IMR-90 (cell line): ENCODE data around the gene CERK. TPM values are rescaled to one million over a fixed set of nuclear protein-coding genes. Genes with fewer than 3 reads are reported as not detected.
A peak's percentile ranks its signal among the peaks of the same experiment; 100 is the strongest.

Experiments
- ATAC-seq: fragments of 200-7000 bp; cut with Tn5 transposase; 2 replicates; pipeline ENCODE4 v1.9.1; 2020; ENCODE audit warnings: low read depth, mild to moderate bottlenecking, moderate library complexity
- BruUV-seq: library from RNA; stranded (reverse); fragments of 400-500 nt; replicated peaks from 2 replicates; lab custom pipeline; 2021; lab: Mats Ljungman, UMichigan
- CTCF ChIA-PET: fragments of 300-600 bp; formaldehyde crosslinking; extraction: SDS; loops from one replicate; lab custom pipeline; 2021; ENCODE audit warnings: antibody characterized with exemption; lab: Yijun Ruan, JAX
- POLR2A ChIA-PET: fragments of 300-600 bp; sonication (Branson Sonifier 250); formaldehyde crosslinking; loops from one replicate; lab custom pipeline; 2022; ENCODE audit warnings: antibody characterized with exemption; ENCODE audit not compliant: unreplicated experiment; lab: Charles Lee
- DNase-seq: peaks from one replicate; pipeline ENCODE4 v3.0.0; 2013
- H2AFZ ChIP-seq: replicated peaks from 2 replicates; pipeline ENCODE3; 2013; ENCODE audit warnings: low read length, mild to moderate bottlenecking; ENCODE audit not compliant: poor library complexity
- H2AK5ac ChIP-seq: 2 replicates; pipeline ENCODE4 v1.6.1; 2013; ENCODE audit warnings: low read depth, low read length, inconsistent platforms
- H2AK9ac ChIP-seq: replicated peaks from 2 replicates; pipeline ENCODE3; 2013; ENCODE audit warnings: mild to moderate bottlenecking, low read depth, low read length, moderate library complexity; ENCODE audit not compliant: poor library complexity
- H2BK120ac ChIP-seq: 2 replicates; pipeline ENCODE4 v1.6.1; 2013; ENCODE audit warnings: low read depth, low read length, inconsistent platforms
- H2BK15ac ChIP-seq: 3 replicates; pipeline ENCODE4 v1.6.1; 2013; ENCODE audit warnings: low read depth, low read length, inconsistent platforms
- H2BK20ac ChIP-seq: 2 replicates; pipeline ENCODE4 v1.6.1; 2013; ENCODE audit warnings: low read depth, mild to moderate bottlenecking, inconsistent platforms, low read length, moderate library complexity
- H2BK5ac ChIP-seq: 2 replicates; pipeline ENCODE4 v1.6.1; 2013; ENCODE audit warnings: mild to moderate bottlenecking, low read depth, low read length, inconsistent platforms; ENCODE audit not compliant: poor library complexity, severe bottlenecking
- H3K14ac ChIP-seq: replicated peaks from 2 replicates; pipeline ENCODE4 v1.6.1; 2013; ENCODE audit warnings: low read depth, low read length, inconsistent platforms
- H3K18ac ChIP-seq: 2 replicates; pipeline ENCODE4 v1.6.1; 2013; ENCODE audit warnings: low read depth, low read length, control low read depth
- H3K23ac ChIP-seq: 2 replicates; pipeline ENCODE4 v1.6.1; 2013; ENCODE audit warnings: low read depth, low read length, inconsistent platforms
- H3K27ac ChIP-seq: 2 replicates; pipeline ENCODE4 v1.5.1; 2013; ENCODE audit warnings: mild to moderate bottlenecking, control low read depth, low read length; ENCODE audit not compliant: insufficient read depth
- H3K27me3 ChIP-seq: 2 replicates; pipeline ENCODE4 v1.6.1; 2013; ENCODE audit warnings: low read length; ENCODE audit not compliant: control insufficient read depth, insufficient read depth
- H3K36me3 ChIP-seq: 2 replicates; pipeline ENCODE4 v1.6.1; 2013; ENCODE audit warnings: low read length, mixed read lengths; ENCODE audit not compliant: control insufficient read depth, insufficient read depth
- H3K4ac ChIP-seq: 2 replicates; pipeline ENCODE4 v1.6.1; 2013; ENCODE audit warnings: low read depth, low read length, inconsistent platforms
- H3K4me1 ChIP-seq: 2 replicates; pipeline ENCODE4 v1.6.1; 2013; ENCODE audit warnings: low read length, mixed read lengths; ENCODE audit not compliant: control insufficient read depth, insufficient read depth
- H3K4me2 ChIP-seq: 2 replicates; pipeline ENCODE4 v1.6.1; 2013; ENCODE audit warnings: low read depth, mild to moderate bottlenecking, control low read depth, low read length, moderate library complexity
- H3K4me3 ChIP-seq: 2 replicates; pipeline ENCODE4 v1.5.1; 2013; ENCODE audit warnings: low read depth, mild to moderate bottlenecking, control low read depth, low read length, moderate library complexity; ENCODE audit not compliant: insufficient read depth
- H3K56ac ChIP-seq: 2 replicates; pipeline ENCODE4 v1.6.1; 2013; ENCODE audit warnings: low read length, inconsistent platforms; ENCODE audit not compliant: insufficient read depth; ENCODE audit errors: extremely low read depth
- H3K79me1 ChIP-seq, 2 experiments: 2 replicates each; pipeline ENCODE4 v1.6.1; 2013; ENCODE audit warnings: low read length in 2 of 2, inconsistent platforms in 1 of 2, low read depth in 1 of 2
- H3K9ac ChIP-seq: 2 replicates; pipeline ENCODE4 v1.6.1; 2013; ENCODE audit warnings: low read depth, low read length, control low read depth
- H3K9me1 ChIP-seq: 2 replicates; pipeline ENCODE4 v1.6.1; 2013; ENCODE audit warnings: low read length, inconsistent platforms; ENCODE audit not compliant: insufficient read depth
- H3K9me3 ChIP-seq: 2 replicates; pipeline ENCODE4 v1.6.1; 2013; ENCODE audit warnings: low read length; ENCODE audit not compliant: control insufficient read depth, insufficient read depth
- H4K20me1 ChIP-seq: 2 replicates; pipeline ENCODE4 v1.6.1; 2013; ENCODE audit warnings: low read length, inconsistent platforms; ENCODE audit not compliant: insufficient read depth
- H4K5ac ChIP-seq: 2 replicates; pipeline ENCODE4 v1.6.1; 2013; ENCODE audit warnings: mild to moderate bottlenecking, low read depth, low read length, control low read depth
- H4K8ac ChIP-seq, 2 experiments: 2 replicates each; pipeline ENCODE4 v1.6.1; 2013; ENCODE audit warnings: low read depth in 2 of 2, low read length in 2 of 2, control low read depth in 1 of 2, inconsistent platforms in 1 of 2
- H4K91ac ChIP-seq: 2 replicates; pipeline ENCODE4 v1.6.1; 2013; ENCODE audit warnings: low read depth, low read length, inconsistent platforms; ENCODE audit not compliant: insufficient read depth
- BHLHE40 ChIP-seq: fragments of 150-350 bp; IDR thresholded peaks from 2 replicates; pipeline ENCODE4 v1.6.1; 2016; ENCODE audit warnings: mild to moderate bottlenecking, low read depth, low read length
- CEBPB ChIP-seq: IDR thresholded peaks from 2 replicates; pipeline ENCODE4 v1.6.1; 2012; ENCODE audit warnings: low read depth, low read length, improper control_type of control experiment
- CHD1 ChIP-seq: IDR thresholded peaks from 2 replicates; pipeline ENCODE4 v1.6.1; 2012; ENCODE audit warnings: low read depth, low read length, improper control_type of control experiment
- FOS ChIP-seq: fragments of 150-350 bp; IDR thresholded peaks from 2 replicates; pipeline ENCODE4 v1.6.1; 2016; ENCODE audit warnings: low read depth, low read length
- MAFK ChIP-seq: IDR thresholded peaks from 2 replicates; pipeline ENCODE4 v1.6.1; 2012; ENCODE audit warnings: low read depth, low read length, improper control_type of control experiment
- MAZ ChIP-seq: IDR thresholded peaks from 2 replicates; pipeline ENCODE4 v1.6.1; 2012; ENCODE audit warnings: low read depth, mild to moderate bottlenecking, low read length, improper control_type of control experiment, moderate library complexity, borderline replicate concordance
- MXI1 ChIP-seq: IDR thresholded peaks from 2 replicates; pipeline ENCODE4 v1.6.1; 2012; ENCODE audit warnings: low read depth, mild to moderate bottlenecking, low read length, moderate library complexity, borderline replicate concordance
- NFE2L2 ChIP-seq: fragments of 150-350 bp; IDR thresholded peaks from 2 replicates; pipeline ENCODE4 v1.6.1; 2016; ENCODE audit warnings: low read depth, mild to moderate bottlenecking, low read length
- POLR2A ChIP-seq: IDR thresholded peaks from 2 replicates; pipeline ENCODE4 v1.6.1; 2012; ENCODE audit warnings: mild to moderate bottlenecking, low read depth, low read length
- RAD21 ChIP-seq: IDR thresholded peaks from 2 replicates; pipeline ENCODE4 v1.6.1; 2012; ENCODE audit warnings: low read length, improper control_type of control experiment
- RCOR1 ChIP-seq: IDR thresholded peaks from 2 replicates; pipeline ENCODE4 v1.6.1; 2012; ENCODE audit warnings: mild to moderate bottlenecking, low read length, improper control_type of control experiment; ENCODE audit not compliant: insufficient replicate concordance
- RFX5 ChIP-seq: IDR thresholded peaks from 2 replicates; pipeline ENCODE4 v1.8.0; 2012; ENCODE audit warnings: low read depth, mild to moderate bottlenecking, low read length, moderate library complexity
- SMC3 ChIP-seq: fragments of 150-350 bp; IDR thresholded peaks from 2 replicates; pipeline ENCODE4 v1.6.1; 2016; ENCODE audit warnings: low read depth, mild to moderate bottlenecking, antibody characterized with exemption, low read length, moderate library complexity
- WGBS, 2 experiments: methylation state at CpG; one replicate each; pipeline versions ENCODE4 v1.1.5 to v1.1.7; 2013; ENCODE audit warnings: missing lambda C conversion rate in 2 of 2; ENCODE audit not compliant: insufficient read length in 1 of 2; ENCODE audit errors: extremely low coverage in 2 of 2; 5-methylcytosine and 5-hydroxymethylcytosine counted together
- dilution Hi-C: fragments of 300-500 bp; cut with HindIII; formaldehyde crosslinking; loops from one replicate; pipeline ENCODE4 v1.14.3; 2018; ENCODE audit warnings: low sequenced_read_pairs; ENCODE audit not compliant: unreplicated experiment
- in situ Hi-C: fragments of 300-500 bp; cut with MboI; formaldehyde crosslinking; loops from 3 replicates; pipeline ENCODE4 v1.14.3; 2019; ENCODE audit warnings: low sequenced_read_pairs, inconsistent platforms, mixed read lengths
- intact Hi-C: fragments of 100-400 bp; cut with micrococcal nuclease; formaldehyde crosslinking; loops from 2 replicates; pipeline ENCODE4 v1.10.0; 2022
- polyA plus RNA-seq, 3 experiments: library from polyadenylated mRNA; depleted of rRNA; stranded (reverse); fragments of >200 nt; gene quantifications; 2 replicates each; pipeline ENCODE4 v1.2.3, GENCODE V29; 2012; ENCODE audit warnings: low replicate concordance in 1 of 3
- total RNA-seq: library from RNA; depleted of rRNA; stranded (reverse); fragments of >200 nt; gene quantifications from 2 replicates; pipeline ENCODE4 v1.2.3, GENCODE V29; 2012
- TF ChIP-seq, protein P1 (sequence below): fragments of 150-350 bp; IDR thresholded peaks from 2 replicates; pipeline ENCODE4 v1.6.1; 2016; ENCODE audit warnings: low read depth, mild to moderate bottlenecking, low read length, moderate library complexity, borderline replicate concordance
- TF ChIP-seq, protein P2 (sequence below): conservative IDR thresholded peaks from 2 replicates; pipeline ENCODE4 v1.5.1; 2012; ENCODE audit warnings: mild to moderate bottlenecking, low read depth, low read length, improper control_type of control experiment
- TF ChIP-seq, protein P3 (sequence below): fragments of 150-350 bp; IDR thresholded peaks from 2 replicates; pipeline ENCODE4 v1.6.1; 2017; ENCODE audit warnings: mild to moderate bottlenecking, antibody characterized with exemption, low read length, low read depth

Gene CERK
- total and polyA plus RNA-seq, 2 of the 4 experiments (the other 2 are of a cell fraction): 25.3 to 38.7 TPM

DNA sequence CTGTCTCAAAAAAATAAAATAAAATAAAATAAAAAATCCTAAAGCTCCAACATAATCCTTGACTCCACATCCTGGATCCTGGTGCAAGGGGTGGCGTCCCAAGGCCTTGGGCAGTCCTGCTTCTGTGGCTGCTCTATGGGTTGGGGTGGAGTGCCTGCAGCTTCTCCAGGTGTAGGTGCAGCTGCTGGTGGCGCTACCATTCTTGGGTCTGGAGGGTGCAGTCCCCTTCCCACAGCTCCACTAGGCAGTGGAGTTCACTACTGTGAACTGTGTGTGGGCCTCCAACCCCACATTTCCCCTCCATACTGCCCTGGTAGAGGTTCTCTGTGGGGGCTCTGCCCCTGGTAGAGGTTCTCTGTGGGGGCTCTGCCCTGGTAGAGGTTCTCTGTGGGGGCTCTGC lies 17.5 kb upstream of the CERK start:
- CTCF ChIA-PET: no interaction called here
- no peak overlapping the region for H2BK15ac ChIP-seq
- H3K4me1 ChIP-seq: peaks cover 19% of the 10 kb centered on the region
- WGBS, 2 experiments: no CpG with 5 or more reads among the region's 2 CpGs
- no peak overlapping the region for H2AK9ac ChIP-seq
- TF ChIP-seq FOS: no peak
- no peak for TF ChIP-seq CEBPB
- no peak for TF ChIP-seq SMC3
- no peak for TF ChIP-seq NFE2L2
- TF ChIP-seq, protein P1, sequence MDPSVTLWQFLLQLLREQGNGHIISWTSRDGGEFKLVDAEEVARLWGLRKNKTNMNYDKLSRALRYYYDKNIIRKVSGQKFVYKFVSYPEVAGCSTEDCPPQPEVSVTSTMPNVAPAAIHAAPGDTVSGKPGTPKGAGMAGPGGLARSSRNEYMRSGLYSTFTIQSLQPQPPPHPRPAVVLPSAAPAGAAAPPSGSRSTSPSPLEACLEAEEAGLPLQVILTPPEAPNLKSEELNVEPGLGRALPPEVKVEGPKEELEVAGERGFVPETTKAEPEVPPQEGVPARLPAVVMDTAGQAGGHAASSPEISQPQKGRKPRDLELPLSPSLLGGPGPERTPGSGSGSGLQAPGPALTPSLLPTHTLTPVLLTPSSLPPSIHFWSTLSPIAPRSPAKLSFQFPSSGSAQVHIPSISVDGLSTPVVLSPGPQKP: no peak
- TF ChIP-seq CHD1: no peak
- TF ChIP-seq, protein P2, sequence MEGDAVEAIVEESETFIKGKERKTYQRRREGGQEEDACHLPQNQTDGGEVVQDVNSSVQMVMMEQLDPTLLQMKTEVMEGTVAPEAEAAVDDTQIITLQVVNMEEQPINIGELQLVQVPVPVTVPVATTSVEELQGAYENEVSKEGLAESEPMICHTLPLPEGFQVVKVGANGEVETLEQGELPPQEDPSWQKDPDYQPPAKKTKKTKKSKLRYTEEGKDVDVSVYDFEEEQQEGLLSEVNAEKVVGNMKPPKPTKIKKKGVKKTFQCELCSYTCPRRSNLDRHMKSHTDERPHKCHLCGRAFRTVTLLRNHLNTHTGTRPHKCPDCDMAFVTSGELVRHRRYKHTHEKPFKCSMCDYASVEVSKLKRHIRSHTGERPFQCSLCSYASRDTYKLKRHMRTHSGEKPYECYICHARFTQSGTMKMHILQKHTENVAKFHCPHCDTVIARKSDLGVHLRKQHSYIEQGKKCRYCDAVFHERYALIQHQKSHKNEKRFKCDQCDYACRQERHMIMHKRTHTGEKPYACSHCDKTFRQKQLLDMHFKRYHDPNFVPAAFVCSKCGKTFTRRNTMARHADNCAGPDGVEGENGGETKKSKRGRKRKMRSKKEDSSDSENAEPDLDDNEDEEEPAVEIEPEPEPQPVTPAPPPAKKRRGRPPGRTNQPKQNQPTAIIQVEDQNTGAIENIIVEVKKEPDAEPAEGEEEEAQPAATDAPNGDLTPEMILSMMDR: no peak
- no peak for TF ChIP-seq RFX5
- TF ChIP-seq BHLHE40: no peak
- no peak for TF ChIP-seq MAFK
- no peak for TF ChIP-seq RAD21
- TF ChIP-seq MAZ: no peak
- TF ChIP-seq RCOR1: no peak
- TF ChIP-seq, protein P3, sequence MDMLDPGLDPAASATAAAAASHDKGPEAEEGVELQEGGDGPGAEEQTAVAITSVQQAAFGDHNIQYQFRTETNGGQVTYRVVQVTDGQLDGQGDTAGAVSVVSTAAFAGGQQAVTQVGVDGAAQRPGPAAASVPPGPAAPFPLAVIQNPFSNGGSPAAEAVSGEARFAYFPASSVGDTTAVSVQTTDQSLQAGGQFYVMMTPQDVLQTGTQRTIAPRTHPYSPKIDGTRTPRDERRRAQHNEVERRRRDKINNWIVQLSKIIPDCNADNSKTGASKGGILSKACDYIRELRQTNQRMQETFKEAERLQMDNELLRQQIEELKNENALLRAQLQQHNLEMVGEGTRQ: no peak
- TF ChIP-seq POLR2A: no peak
- TF ChIP-seq MXI1: no peak
- H2BK20ac ChIP-seq: 0 out of 2 replicates have a peak overlapping the region, but pooled peaks have one; percentile 4
- no peaks in the 10 kb centered on the region for H3K36me3 ChIP-seq
- intact Hi-C loops: loop anchor here (2.0 kb wide), 1 partner anchor 59 kb away; no protein-coding TSS in a partner anchor
- H4K8ac ChIP-seq: no peak overlapping the region; a peak in 1 of 4 replicates
- no peak overlapping the region; the same call in 1 of the 2 replicates for H3K14ac ChIP-seq
- H2AFZ ChIP-seq: no peak overlapping the region
- no peak overlapping the region for H4K5ac ChIP-seq
- ATAC-seq (no peak), DNase-seq (no peak)
- no peak overlapping the region for H3K4me3 ChIP-seq
- in situ Hi-C loops: no loop called here
- no peak overlapping the region for H3K9ac ChIP-seq
- H3K27ac ChIP-seq: no peak overlapping the region
- dilution Hi-C loops: no loop called here
- H3K9me3 ChIP-seq: no peaks in the 10 kb centered on the region
- H2BK5ac ChIP-seq: no peak overlapping the region
- H3K79me1 ChIP-seq: peaks cover 0 to 11% of the 10 kb centered on the region in 2 experiments; a peak in 1 of 4 replicates
- H4K20me1 ChIP-seq: no peaks in the 10 kb centered on the region
- POLR2A ChIA-PET: no interaction called here
- no peak overlapping the region for H3K23ac ChIP-seq
- peak overlapping the region; percentile 48; the same call in 1 of the 2 replicates for H2BK120ac ChIP-seq
- no peaks in the 10 kb centered on the region for H3K27me3 ChIP-seq
- BruUV-seq: no TSS peak
- H3K4me2 ChIP-seq: no peak overlapping the region
- peaks cover 24% of the 10 kb centered on the region for H3K9me1 ChIP-seq
- peak overlapping the region; percentile 29; the same call in 1 of the 2 replicates for H3K4ac ChIP-seq
- peak overlapping the region; percentile 83 for H2AK5ac ChIP-seq
- no peak overlapping the region for H3K56ac ChIP-seq
- H3K18ac ChIP-seq: no peak overlapping the region
- no peak overlapping the region for H4K91ac ChIP-seq
